SH-SY5Y (cell line): ENCODE results near the gene SYCP3.

ENCODE experiments used
- GATA2 ChIP-seq: IDR thresholded peaks from 2 replicates; pipeline ENCODE4 v1.6.1; 2011; ENCODE audit warnings: mild to moderate bottlenecking, low read depth, low read length
- GATA3 ChIP-seq: IDR thresholded peaks from 2 replicates; pipeline ENCODE4 v1.6.1; 2011; ENCODE audit warnings: low read depth, mild to moderate bottlenecking, low read length, moderate library complexity

DNA sequence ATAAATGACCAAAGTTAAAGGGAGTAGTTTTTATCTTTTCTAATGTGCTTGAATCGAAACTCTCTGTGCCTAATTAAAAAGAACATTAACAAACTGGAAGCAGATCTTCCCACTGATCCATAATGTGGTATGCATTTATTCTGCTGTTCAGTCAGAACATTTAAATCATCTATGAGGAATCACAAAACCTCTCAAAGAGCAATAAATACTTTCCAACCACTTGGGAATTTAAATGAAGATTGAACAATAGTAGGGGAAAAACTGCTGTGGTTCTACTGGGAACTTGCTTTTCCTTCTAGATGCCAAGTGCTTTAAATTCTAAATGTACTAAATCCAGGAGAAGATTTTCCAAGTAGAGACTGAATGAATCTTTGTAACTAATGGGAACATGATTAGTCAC, 54.2 kb downstream of the SYCP3 start:
- no peak for TF ChIP-seq GATA2
- TF ChIP-seq GATA3, result no peak
